NAMALWA (cell line): ENCODE data around the gene RAB11FIP2.

Experiments used
- DNase-seq: peaks from one replicate; pipeline ENCODE4 v3.0.0-alpha.2; 2015; ENCODE audit warnings: low spot score

The RAB11FIP2 gene

GRCh38 chr10:117980755-117981702 is 65.7 kb downstream of the RAB11FIP2 start:
- no peak for DNase-seq

GRCh38 chr10:117980216-117980615 is 66.5 kb downstream of the RAB11FIP2 start:
- DNase-seq, result no peak

GRCh38 chr10:117972168-117972837 is 74.4 kb downstream of the RAB11FIP2 start:
- no peak for DNase-seq

- DNase-seq, result no peak
Measured at GRCh38 chr10:117970962-117971361, 75.8 kb downstream of the RAB11FIP2 start.

GRCh38 chr10:117969592-117969991 is 77.1 kb downstream of the RAB11FIP2 start:
- DNase-seq, result no peak

GRCh38 chr10:117968354-117969182 is 78.2 kb downstream of the RAB11FIP2 start:
- DNase-seq, result no peak

- no peak for DNase-seq
Measured at GRCh38 chr10:117967149-117967650, 79.5 kb downstream of the RAB11FIP2 start.

- DNase-seq, result no peak
Measured at GRCh38 chr10:117965984-117966383, 80.8 kb downstream of the RAB11FIP2 start.

- DNase-seq, result no peak
Measured at GRCh38 chr10:117964536-117964935, 82.2 kb downstream of the RAB11FIP2 start.

- DNase-seq, result no peak
Measured at GRCh38 chr10:117960345-117960935, 86.3 kb downstream of the RAB11FIP2 start.

GRCh38 chr10:117956972-117957371 is 89.8 kb downstream of the RAB11FIP2 start:
- DNase-seq, result no peak

GRCh38 chr10:117955176-117955575 is 91.6 kb downstream of the RAB11FIP2 start:
- DNase-seq, result no peak
